Panc1 (cell line): ENCODE data around the gene ZNF780B.

Source experiments
- CTCF ChIP-seq: fragments of 450-650 bp; IDR thresholded peaks from 2 replicates; pipeline ENCODE4 v1.5.1; 2017; ENCODE audit warnings: mild to moderate bottlenecking
- TCF7L2 ChIP-seq: IDR thresholded peaks from 2 replicates; pipeline ENCODE4 v1.6.1; 2011; ENCODE audit warnings: mild to moderate bottlenecking, low read depth, low read length, inconsistent platforms

GRCh38 chr19:40059624-40060023 is 3.6 kb upstream of the ZNF780B start:
- no peak for TF ChIP-seq TCF7L2
- no peak for TF ChIP-seq CTCF
